H9 (cell line): ENCODE measurements around the gene MGAT5. TPM values are rescaled to one million over a fixed set of nuclear protein-coding genes. Genes with fewer than 3 reads are reported as not detected.

Experiments
- DNase-seq: peaks from one replicate; pipeline ENCODE4 v3.0.0-alpha.2; 2017
- H2AFZ ChIP-seq: one replicate; pipeline ENCODE4 v1.6.1; 2013; ENCODE audit warnings: mild to moderate bottlenecking, low read length, control low read depth, moderate library complexity
- H2AK5ac ChIP-seq: 2 replicates; pipeline ENCODE4 v1.6.1; 2013; ENCODE audit warnings: low read length, control low read depth, mixed read lengths; ENCODE audit not compliant: insufficient read length
- H2BK120ac ChIP-seq: one replicate; pipeline ENCODE4 v1.6.1; 2013; ENCODE audit warnings: low read depth, mild to moderate bottlenecking, low read length, control low read depth, inconsistent platforms; ENCODE audit not compliant: poor library complexity, severe bottlenecking
- H2BK12ac ChIP-seq: 2 replicates; pipeline ENCODE4 v1.6.1; 2013; ENCODE audit warnings: low read length, control low read depth, mixed read lengths, low read depth; ENCODE audit not compliant: insufficient read length
- H2BK15ac ChIP-seq: 2 replicates; pipeline ENCODE4 v1.6.1; 2013; ENCODE audit warnings: low read depth, low read length, control low read depth
- H2BK20ac ChIP-seq: one replicate; pipeline ENCODE4 v1.6.1; 2013; ENCODE audit warnings: low read depth, mild to moderate bottlenecking, low read length, control low read depth, inconsistent platforms; ENCODE audit not compliant: poor library complexity, severe bottlenecking
- H2BK5ac ChIP-seq: 2 replicates; pipeline ENCODE4 v1.6.1; 2013; ENCODE audit warnings: low read length, control low read depth, mixed read lengths; ENCODE audit not compliant: insufficient read length
- H3K14ac ChIP-seq: 2 replicates; pipeline ENCODE4 v1.6.1; 2013; ENCODE audit warnings: low read length, control low read depth; ENCODE audit not compliant: insufficient read depth
- H3K18ac ChIP-seq: 2 replicates; pipeline ENCODE4 v1.6.1; 2013; ENCODE audit warnings: low read depth, mild to moderate bottlenecking, mixed read lengths, low read length, control low read depth; ENCODE audit not compliant: insufficient read length
- H3K23ac ChIP-seq: 2 replicates; pipeline ENCODE4 v1.6.1; 2013; ENCODE audit warnings: low read length, control low read depth, mixed read lengths, low read depth; ENCODE audit not compliant: insufficient read length
- H3K23me2 ChIP-seq: 2 replicates; pipeline ENCODE4 v1.6.1; 2013; ENCODE audit warnings: low read depth, mild to moderate bottlenecking, mixed read lengths, low read length, control low read depth; ENCODE audit not compliant: insufficient read length, poor library complexity, severe bottlenecking
- H3K27ac ChIP-seq: 2 replicates; pipeline ENCODE4 v1.5.1; 2013; ENCODE audit warnings: low read length, control low read depth, mixed read lengths, low read depth; ENCODE audit not compliant: insufficient read length
- H3K27me3 ChIP-seq: 2 replicates; pipeline ENCODE4 v1.6.1; 2013; ENCODE audit warnings: low read length, control low read depth, inconsistent platforms; ENCODE audit not compliant: insufficient read depth
- H3K4ac ChIP-seq: 2 replicates; pipeline ENCODE4 v1.6.1; 2013; ENCODE audit warnings: low read depth, mild to moderate bottlenecking, control low read depth, inconsistent platforms, low read length, moderate library complexity
- H3K4me1 ChIP-seq: 2 replicates; pipeline ENCODE4 v1.6.1; 2013; ENCODE audit warnings: low read length, control low read depth, inconsistent platforms; ENCODE audit not compliant: insufficient read depth
- H3K4me2 ChIP-seq: 2 replicates; pipeline ENCODE4 v1.6.1; 2013; ENCODE audit warnings: low read length, control low read depth, mixed read lengths; ENCODE audit not compliant: insufficient read length, insufficient read depth
- H3K56ac ChIP-seq: 2 replicates; pipeline ENCODE4 v1.6.1; 2013; ENCODE audit warnings: low read depth, mild to moderate bottlenecking, mixed read lengths, low read length, control low read depth; ENCODE audit not compliant: insufficient read length
- H3K79me1 ChIP-seq: 2 replicates; pipeline ENCODE4 v1.6.1; 2013; ENCODE audit warnings: low read depth, mild to moderate bottlenecking, moderate library complexity, low read length, control low read depth, inconsistent platforms; ENCODE audit not compliant: insufficient read depth, poor library complexity, severe bottlenecking
- H3K79me2 ChIP-seq: 2 replicates; pipeline ENCODE4 v1.6.1; 2013; ENCODE audit warnings: low read length, control low read depth, inconsistent platforms; ENCODE audit not compliant: insufficient read depth
- H3K9ac ChIP-seq: 2 replicates; pipeline ENCODE4 v1.6.1; 2013; ENCODE audit warnings: low read length, control low read depth, mixed read lengths; ENCODE audit not compliant: insufficient read length; ENCODE audit errors: extremely low read depth
- H3K9me3 ChIP-seq: one replicate; pipeline ENCODE4 v1.6.1; 2013; ENCODE audit warnings: low read depth, low read length, inconsistent platforms; ENCODE audit not compliant: control insufficient read depth
- H3T11ph ChIP-seq: one replicate; pipeline ENCODE4 v1.6.1; 2013; ENCODE audit warnings: mild to moderate bottlenecking, low read length, control low read depth, inconsistent platforms
- H4K20me1 ChIP-seq: one replicate; pipeline ENCODE4 v1.6.1; 2013; ENCODE audit not compliant: control insufficient read depth, insufficient read length, insufficient read depth
- H4K5ac ChIP-seq: 2 replicates; pipeline ENCODE4 v1.6.1; 2013; ENCODE audit warnings: low read depth, mild to moderate bottlenecking, mixed read lengths, low read length, control low read depth; ENCODE audit not compliant: insufficient read length
- H4K8ac ChIP-seq: replicated peaks from 2 replicates; pipeline ENCODE4 v1.6.1; 2013; ENCODE audit warnings: low read length, control low read depth, mixed read lengths, low read depth; ENCODE audit not compliant: insufficient read length
- H4K91ac ChIP-seq: 2 replicates; pipeline ENCODE4 v1.6.1; 2013; ENCODE audit warnings: low read depth, mild to moderate bottlenecking, moderate library complexity, mixed read lengths, low read length, control low read depth; ENCODE audit not compliant: insufficient read length
- H3K27ac Mint-ChIP-seq, 3 experiments: 2 replicates in 2 of 3; 3 replicates in 1 of 3; pipeline ENCODE4 v1.8.0; 2020 to 2021; ENCODE audit warnings: mixed read lengths in 3 of 3, mild to moderate bottlenecking in 1 of 3, moderate library complexity in 1 of 3
- H3K27me3 Mint-ChIP-seq: 2 replicates; pipeline ENCODE4 v1.8.0; 2021; ENCODE audit warnings: low read depth, mild to moderate bottlenecking, moderate library complexity, mixed read lengths
- H3K36me3 Mint-ChIP-seq, 3 experiments: 2 replicates in 2 of 3; 3 replicates in 1 of 3; pipeline ENCODE4 v1.8.0; 2020 to 2021; ENCODE audit warnings: low read depth in 3 of 3, mixed read lengths in 3 of 3; ENCODE audit not compliant: insufficient read depth in 1 of 3
- H3K4me1 Mint-ChIP-seq, 2 experiments: 2 replicates each; pipeline ENCODE4 v1.8.0; 2020; ENCODE audit warnings: mixed read lengths in 2 of 2
- H3K4me3 Mint-ChIP-seq, 2 experiments: 2 replicates in 1 of 2; 3 replicates in 1 of 2; pipeline ENCODE4 v1.8.0; 2020 to 2021; ENCODE audit warnings: mild to moderate bottlenecking in 2 of 2, mixed read lengths in 2 of 2, moderate library complexity in 1 of 2
- H3K9me3 Mint-ChIP-seq, 2 experiments: 2 replicates in 1 of 2; 3 replicates in 1 of 2; pipeline ENCODE4 v1.8.0; 2020; ENCODE audit warnings: mild to moderate bottlenecking in 2 of 2, mixed read lengths in 2 of 2, moderate library complexity in 1 of 2
- CTCF ChIP-seq: fragments of 200-600 bp; sonication (generic); conservative IDR thresholded peaks from 3 replicates; pipeline ENCODE4 v1.8.0; 2021; ENCODE audit warnings: antibody characterized with exemption, mild to moderate bottlenecking
- WGBS: extraction: QIAGEN DNeasy Blood & Tissue Kit; methylation state at CpG from one replicate; pipeline ENCODE4 v1.1.7; 2013; ENCODE audit warnings: missing lambda C conversion rate, low lambda C conversion rate, mixed read lengths; ENCODE audit not compliant: insufficient read length; ENCODE audit errors: extremely low coverage; 5-methylcytosine and 5-hydroxymethylcytosine counted together
- total RNA-seq: library from RNA; stranded (reverse); gene quantifications from 2 replicates; pipeline ENCODE4 v1.2.1, GENCODE V29; 2021

Gene MGAT5
- total RNA-seq, 1 experiment from 2014 or later, result 25.7 TPM

DNA sequence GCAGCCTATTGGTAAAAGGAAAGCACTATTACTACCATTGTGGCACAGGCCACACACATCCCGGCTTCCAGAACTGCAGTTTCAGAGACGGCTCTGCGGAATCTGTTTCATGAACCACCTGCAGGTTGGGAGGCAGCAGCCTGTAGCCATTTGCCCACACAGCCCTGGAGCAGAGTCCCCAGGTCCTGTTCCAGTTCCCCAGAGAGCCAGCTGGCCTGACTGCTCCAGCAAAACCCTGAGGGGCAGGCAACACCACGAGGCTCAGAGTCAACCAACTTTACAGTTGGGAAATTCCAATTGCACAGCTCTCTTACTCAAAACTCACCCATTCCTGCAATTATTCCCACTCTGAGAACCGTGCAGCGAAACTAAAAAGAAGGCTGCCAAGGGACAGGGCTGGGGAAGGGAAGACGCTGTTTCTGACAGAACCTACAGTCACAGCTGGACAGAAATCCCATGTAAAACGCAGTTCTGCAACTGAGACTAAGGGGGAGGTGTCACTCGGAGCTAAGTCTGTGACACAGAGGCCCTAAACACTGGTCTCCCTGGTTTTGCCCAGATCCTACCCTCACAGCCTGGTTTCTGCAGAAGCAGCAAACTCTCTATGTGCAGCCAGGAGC, 245.5 kb downstream of the MGAT5 start:
- H3K27me3 Mint-ChIP-seq, result no peaks in the 10 kb centered on the region; the same call in 1 of the 2 replicates
- no peak overlapping the region for H3K18ac ChIP-seq
- H3K9me3 ChIP-seq, result no peaks in the 10 kb centered on the region
- H2BK15ac ChIP-seq, result no peak overlapping the region
- H3K9me3 Mint-ChIP-seq, result no peaks in the 10 kb centered on the region
- H3K27me3 ChIP-seq, result no peaks in the 10 kb centered on the region
- H3K4me3 Mint-ChIP-seq, result no peak overlapping the region
- no peaks in the 10 kb centered on the region for H3K79me2 ChIP-seq
- H3K9ac ChIP-seq, result no peak overlapping the region
- H4K5ac ChIP-seq, result no peak overlapping the region
- H2BK5ac ChIP-seq, result no peak overlapping the region
- no CpG with 5 or more reads among the region's 9 CpGs for WGBS
- H3K56ac ChIP-seq, result no peak overlapping the region
- H3K4me2 ChIP-seq, result no peak overlapping the region
- H2AK5ac ChIP-seq, result no peak overlapping the region
- no peaks in the 10 kb centered on the region for H3K79me1 ChIP-seq
- no peaks in the 10 kb centered on the region; the same call in 1 of the 2 replicates for H3K4me1 ChIP-seq
- no peaks in the 10 kb centered on the region for H3K23me2 ChIP-seq
- peaks cover 13 to 17% of the 10 kb centered on the region in 2 experiments for H3K4me1 Mint-ChIP-seq
- H4K20me1 ChIP-seq, result no peaks in the 10 kb centered on the region
- no peak overlapping the region for H3K27ac ChIP-seq
- H4K8ac ChIP-seq, result no peak overlapping the region
- H3T11ph ChIP-seq, result no peak overlapping the region
- no peak overlapping the region for H2BK12ac ChIP-seq
- no peak for TF ChIP-seq CTCF
- H3K23ac ChIP-seq, result no peak overlapping the region
- no peaks in the 10 kb centered on the region for H3K36me3 Mint-ChIP-seq
- no peak overlapping the region for H3K27ac Mint-ChIP-seq
- no peak overlapping the region for H4K91ac ChIP-seq
- no peak overlapping the region for H3K4ac ChIP-seq
- H2AFZ ChIP-seq, result no peak overlapping the region
- no peak overlapping the region for H2BK120ac ChIP-seq
- no peak overlapping the region for H3K14ac ChIP-seq
- DNase-seq, result no peak
- H2BK20ac ChIP-seq, result no peak overlapping the region
